ENCODE measurements around the gene ADIG.
"Not testable (repeated sequence)": the region's sequence is repeated elsewhere in the genome, so short reads cannot be mapped to it uniquely, and the experiment has no call there.

ADIG gene

DNA sequence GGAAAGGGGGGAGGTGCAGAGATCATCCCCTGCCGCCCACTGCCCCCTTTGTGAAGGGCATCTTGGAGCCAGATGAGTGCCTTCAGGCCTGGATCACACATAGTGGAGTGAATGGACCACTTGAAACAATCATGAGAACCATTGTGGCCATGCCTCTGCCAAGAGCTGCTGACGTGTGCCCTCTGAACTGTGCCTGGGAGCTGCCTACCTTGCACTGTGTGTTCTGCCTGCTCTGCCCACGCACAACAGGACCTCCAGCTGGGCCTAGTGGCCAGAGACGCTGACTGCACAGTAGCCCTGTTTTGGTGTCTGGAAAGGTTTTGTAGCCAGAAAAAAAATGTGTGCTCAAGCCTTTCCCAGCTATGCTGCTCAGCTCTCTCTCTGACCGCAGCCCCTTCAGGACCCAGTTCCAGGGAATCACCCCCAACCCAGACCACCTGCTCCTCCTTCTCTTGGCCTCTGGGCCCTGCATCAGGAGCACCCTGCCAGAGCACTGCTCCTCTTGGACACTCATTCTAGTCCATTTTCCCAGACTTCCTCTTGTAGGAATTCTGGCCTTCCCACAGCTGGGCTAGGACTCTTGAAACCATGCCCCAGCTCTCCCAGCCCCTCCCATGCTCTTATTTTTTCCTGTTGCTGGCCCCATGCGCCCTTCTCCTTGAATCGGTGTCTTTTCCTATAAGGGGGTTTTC, 1.6 kb upstream of the ADIG start:
- no peak for DNase-seq

GRCh38 chr20:38579921-38580320, 1.1 kb upstream of the ADIG start:
- DNase-seq = no peak

DNA sequence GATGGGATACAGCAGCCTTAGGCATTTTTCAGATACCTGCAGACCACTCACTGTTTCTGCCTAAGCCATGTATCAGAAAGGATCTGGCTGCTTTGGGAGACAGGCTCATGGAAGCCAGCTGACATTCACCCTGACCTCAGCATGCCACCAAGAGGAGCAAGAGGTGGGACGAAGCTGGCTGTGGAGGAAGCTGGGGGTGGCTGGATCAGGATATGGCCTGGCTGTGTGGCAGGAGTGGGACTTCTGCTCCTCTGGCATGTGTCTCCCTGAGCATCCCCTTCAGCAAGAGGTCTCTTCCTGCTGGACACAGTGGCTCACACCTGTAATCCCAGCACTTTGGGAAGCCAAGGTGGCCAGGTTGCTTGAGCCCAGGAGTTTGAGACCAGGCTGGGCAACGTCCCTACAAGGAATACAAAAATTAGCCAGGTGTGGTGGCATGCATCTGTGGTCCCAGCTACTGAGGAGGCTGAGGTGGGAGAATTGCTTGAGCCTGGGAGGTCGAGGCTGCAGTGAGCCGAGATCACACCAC, 897 bp downstream of the ADIG start:
- DNase-seq = no peak

DNA sequence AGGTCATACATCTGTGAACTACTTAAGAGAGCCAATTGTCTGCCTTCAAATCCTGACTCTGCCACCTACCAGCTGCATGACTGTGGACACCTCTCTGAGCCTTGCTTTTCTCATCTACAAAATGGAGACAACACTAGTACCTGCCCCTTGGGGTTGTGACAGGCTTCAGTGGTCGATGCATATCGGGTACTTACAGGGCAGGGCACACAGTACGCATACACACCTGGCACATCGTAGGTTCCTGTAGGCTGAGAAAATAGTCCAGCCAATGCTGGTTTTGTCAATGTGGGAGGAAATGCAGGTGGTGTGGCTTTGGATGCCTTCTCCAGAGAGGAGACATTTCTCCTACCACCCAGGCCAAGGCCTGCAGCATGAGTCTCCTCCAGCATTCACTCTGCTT, 2.3 kb downstream of the ADIG start:
- DNase-seq = no peak

DNA sequence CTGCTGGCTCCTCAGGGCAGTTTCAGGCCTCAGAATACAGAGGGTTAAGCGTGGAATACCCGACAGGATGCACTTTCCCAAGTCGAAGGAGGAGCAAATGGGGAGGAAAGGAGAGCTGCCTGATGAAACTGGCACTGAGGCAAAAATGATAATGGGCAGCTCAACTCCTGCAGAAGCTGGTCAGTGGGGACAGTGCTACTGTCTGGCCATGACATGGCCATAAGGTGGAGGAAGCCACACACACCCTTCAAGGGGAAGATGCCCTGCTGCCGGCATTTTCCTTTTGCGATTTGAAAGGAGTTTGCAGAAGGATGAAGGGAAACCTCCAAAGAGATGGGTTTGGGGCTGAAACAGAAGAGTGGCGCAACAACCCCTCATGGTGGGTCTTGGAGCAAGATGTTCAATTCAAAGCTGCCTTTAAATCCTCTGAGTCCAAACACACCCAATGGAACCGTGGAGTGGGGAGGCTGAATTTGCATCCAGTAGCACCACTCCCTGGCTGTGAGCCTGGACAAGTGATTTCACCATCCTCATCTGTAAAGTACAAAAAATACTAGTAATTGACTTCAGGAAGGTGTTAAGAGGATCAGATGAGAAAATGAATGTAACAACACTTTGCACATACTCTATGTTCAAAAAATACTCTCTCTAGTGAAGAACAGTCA, 3.2 kb downstream of the ADIG start:
- no peak for DNase-seq

- no peak for DNase-seq
Measured at GRCh38 chr20:38585404-38586180, 4.6 kb downstream of the ADIG start.

DNA sequence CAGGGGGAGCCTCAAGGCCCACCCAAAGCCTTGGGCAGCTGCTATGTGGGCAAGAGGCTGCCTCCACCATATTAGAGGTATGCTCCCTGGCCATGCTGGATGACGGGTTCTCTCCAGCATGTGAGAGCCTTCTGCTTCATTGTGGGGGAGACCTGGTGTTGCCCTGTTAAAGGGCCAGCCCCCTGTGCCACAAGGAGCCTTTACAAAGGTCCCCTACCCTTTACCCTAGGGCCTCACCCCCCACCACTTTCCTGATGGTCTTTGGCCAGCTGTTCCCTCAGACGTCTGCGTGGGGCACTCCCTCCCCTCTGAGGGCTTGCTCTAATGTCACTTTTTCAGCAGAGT, 5.2 kb downstream of the ADIG start:
- DNase-seq = no peak

- DNase-seq = no peak
Measured at GRCh38 chr20:38588303-38588702, 7.3 kb downstream of the ADIG start.

- no peak for DNase-seq
Measured at GRCh38 chr20:38589351-38589750, 8.4 kb downstream of the ADIG start.

DNA sequence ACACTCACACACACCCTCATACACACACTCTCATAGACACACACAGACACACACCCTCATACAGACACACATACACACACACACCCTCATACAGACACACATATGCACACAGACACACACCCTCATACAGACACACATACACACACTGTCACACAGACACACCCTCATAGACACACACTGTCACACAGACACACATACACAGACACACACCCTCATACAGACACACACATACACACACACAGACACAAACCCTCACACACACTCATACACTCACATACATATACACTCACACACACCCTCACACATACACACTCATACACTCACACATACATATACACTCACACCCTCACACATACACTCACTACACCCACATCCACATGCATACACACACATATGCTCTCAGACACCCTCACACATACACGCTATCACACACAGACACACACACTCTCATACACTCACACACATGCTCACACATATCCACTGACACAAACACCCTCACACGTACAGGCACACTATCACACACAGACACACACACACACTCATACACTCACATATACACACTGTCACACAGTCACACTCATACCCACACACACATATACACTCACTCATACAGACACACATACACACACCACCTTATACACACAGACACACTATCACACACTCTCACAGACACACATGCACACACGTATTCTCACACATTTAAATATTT, 9.1 kb downstream of the ADIG start:
- no peak for DNase-seq

GRCh38 chr20:38590676-38591473, 9.9 kb downstream of the ADIG start:
- DNase-seq = no peak

DNA sequence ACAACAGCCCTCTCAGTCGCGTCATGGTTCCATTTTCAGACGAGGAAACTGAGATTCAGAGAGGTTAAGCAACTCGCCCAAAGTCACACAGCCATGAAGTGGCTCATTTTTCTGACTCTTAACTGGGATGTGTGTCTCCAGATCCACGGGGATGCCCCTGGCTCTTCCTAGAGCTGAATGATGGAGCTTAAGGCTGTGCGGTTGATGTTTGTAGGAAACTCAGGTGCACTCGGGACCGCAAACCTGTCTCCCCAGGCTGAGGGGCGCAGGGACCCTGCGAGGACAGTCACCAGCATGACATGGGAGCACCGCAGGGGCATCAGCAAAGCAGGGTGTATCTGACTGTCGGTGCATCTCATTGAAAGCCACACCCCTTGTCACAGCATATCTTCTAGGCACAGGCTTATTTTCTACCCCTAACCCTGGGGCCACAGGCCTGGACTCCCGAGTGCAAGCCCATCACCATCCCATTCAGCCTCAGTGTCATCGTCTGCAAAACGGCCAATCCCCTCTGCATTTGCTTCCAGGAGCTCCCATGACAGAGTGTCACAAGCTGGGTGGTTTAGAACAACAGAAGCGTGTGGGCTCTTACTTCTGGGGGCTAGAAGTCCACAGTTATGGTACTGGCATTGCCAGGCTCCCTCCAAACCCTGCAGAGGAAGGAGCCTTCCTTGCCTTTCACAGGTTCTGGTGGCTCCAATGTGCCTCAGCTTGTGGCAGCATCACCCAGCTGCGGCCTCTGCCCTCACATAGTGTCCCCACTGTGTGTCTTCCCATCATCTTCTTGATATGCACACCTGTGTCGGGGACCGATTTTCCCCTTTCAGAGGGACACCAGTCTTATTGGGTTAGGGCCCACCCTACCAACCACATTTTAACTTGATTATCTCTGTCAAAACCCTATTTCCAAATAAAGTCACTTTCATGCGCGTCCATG, 10.7 kb downstream of the ADIG start:
- DNase-seq = no peak

- DNase-seq = not testable (repeated sequence)
Measured at GRCh38 chr20:38592411-38592790, 11.4 kb downstream of the ADIG start.

DNA sequence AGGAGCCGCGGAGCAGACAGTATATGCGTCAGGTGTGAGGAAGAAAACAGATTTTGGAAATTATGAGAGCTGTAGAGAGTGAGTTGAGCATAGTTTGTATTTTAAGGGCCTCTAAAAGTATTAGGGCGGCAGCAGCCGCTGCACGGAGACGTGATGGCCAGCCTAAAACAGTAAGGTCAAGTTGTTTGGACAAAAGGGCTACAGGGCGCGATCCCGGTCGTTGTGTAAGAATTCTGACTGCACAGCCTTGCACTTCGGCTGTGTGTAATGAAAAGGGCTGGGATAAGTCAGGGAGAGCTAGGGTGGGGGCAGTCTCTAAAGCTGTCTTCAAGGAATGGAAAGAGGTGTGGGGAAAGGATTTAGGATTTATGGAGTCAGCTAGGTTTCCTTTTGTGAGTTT, 13.3 kb downstream of the ADIG start:
- not testable (repeated sequence) for DNase-seq

GRCh38 chr20:38595886-38596285, 14.9 kb downstream of the ADIG start:
- not testable (repeated sequence) for DNase-seq

DNA sequence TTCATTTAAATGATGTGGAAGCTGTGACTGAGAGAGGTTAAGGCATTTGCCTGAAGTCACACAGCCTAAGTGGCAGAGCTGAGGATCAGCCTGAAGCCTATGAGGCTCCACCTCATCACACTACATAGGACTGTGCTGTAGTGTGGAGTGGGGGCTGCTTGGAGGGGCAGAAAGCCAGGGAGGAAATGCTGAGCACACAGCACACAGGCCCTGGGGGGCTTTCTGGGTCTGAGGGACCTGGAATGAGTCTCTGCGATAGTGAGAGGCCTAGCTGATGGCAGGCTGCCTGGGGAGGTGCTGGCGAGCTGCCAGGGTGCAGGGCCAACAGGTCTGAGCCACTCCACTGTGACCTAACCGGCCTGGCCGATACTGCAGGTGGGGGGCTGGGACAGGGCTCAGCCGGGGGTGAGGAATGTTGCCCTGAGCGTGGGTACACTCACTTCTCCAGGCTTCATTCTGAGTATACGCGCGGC, 18.4 kb downstream of the ADIG start:
- no peak for DNase-seq

DNA sequence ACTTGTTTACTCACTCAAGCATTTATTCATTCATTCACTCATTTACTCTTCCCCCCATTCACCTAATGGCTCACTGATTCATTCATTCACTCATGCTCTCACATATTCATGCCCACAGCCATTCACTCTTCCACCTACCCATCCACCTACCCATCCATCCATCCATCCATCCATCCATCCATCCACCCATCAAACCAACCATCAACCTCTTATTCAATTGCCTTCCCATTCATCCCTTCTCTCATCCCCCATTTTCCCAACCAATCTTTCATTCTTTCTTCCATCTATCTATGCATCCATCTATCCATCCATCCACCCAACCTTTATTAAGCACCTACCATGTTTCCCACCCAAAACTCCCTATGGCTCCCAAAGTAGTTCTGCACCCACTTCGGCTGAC, 19.1 kb downstream of the ADIG start:
- DNase-seq = no peak

DNA sequence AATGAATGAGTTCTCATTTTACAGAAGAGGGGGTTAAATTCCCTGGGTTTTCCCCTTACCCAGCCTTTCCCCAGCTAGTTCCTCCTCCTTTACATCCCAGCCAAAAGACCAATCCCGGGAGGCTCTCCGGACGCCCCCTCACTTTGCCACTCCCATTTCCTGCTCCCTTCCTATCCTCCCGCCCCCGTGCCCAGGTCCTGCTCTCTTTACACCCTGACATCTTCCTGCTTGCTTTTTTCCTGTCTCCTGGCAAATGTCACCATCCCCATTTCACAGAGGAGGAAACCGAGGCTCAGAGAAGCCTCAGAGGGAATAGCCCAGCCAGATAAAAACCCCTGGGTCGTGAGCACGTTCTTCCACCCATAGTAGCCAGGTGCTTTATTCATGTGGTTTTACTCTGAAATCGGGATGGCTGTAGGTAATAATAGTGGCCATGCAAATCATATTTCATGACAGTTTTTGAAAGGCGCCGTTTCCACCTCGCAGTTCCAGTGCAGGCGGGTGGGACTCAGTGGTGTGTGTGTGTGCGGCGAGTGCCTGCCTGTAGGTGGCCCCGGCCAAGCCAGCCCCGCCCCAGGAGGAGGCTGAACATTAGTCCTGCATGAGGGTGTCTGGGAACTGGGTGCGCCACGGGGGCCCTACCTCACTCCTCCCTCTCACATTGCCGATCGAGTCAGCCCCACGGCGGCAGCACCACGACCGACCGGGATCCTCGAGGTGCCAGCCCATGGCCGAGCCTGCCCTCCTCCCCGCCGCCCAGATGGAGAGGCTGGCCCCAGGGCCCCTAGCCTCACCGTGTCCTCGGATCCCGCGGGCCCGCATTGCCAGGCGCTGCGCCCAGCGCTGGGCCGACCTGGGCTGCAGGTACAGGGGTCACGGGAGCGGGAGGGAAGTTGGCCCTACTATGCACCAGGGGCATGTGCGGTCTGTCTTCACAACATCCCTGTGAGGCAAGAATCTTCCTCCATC, 20.5 kb downstream of the ADIG start, which contains the start of gene ARHGAP40:
ARHGAP40 (plus strand) TSS at position 594 of the 969 bp plus-strand sequence.
- DNase-seq = no peak

GRCh38 chr20:38602185-38602581, 21.2 kb downstream of the ADIG start:
- no peak for DNase-seq

GRCh38 chr20:38603286-38603685, 22.3 kb downstream of the ADIG start:
- DNase-seq = no peak
